NCI-H2196 (cell line): ENCODE data around the gene TYRO3.

Experiments
- DNase-seq: peaks from one replicate; lab custom pipeline; 2025; ENCODE audit not compliant: unreplicated experiment; lab: John Stamatoyannopoulos, UW

Gene TYRO3

DNA sequence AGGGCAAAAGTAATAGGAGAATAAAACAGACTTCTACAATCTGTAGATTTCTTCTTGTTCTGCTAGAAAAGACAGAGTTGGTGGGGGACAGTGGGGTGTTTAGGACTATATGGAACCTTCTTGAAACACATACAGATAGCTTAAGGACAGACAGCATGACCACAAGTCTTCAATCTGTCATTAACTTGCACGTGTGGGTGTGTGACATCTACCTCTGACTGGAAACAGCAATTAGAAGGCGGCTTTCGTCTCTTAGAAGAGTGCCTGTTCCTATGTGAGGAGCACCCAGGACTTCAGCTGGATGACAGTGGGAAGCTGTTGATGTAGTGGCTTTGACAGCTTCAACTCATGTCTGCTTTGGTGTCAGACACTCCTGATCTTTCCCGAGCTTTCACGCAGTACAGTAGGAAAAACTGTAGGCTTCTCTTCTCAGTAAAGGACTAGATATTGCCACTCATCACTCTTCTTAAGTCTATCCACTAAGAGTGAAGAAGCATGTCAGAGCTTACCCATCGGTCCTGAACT, 44.5 kb downstream of the TYRO3 start:
- no peak for DNase-seq

- peak; percentile 40 for DNase-seq
These were observed 45.2 kb downstream of the TYRO3 start for GRCh38 chr15:41603941-41604911.

DNA sequence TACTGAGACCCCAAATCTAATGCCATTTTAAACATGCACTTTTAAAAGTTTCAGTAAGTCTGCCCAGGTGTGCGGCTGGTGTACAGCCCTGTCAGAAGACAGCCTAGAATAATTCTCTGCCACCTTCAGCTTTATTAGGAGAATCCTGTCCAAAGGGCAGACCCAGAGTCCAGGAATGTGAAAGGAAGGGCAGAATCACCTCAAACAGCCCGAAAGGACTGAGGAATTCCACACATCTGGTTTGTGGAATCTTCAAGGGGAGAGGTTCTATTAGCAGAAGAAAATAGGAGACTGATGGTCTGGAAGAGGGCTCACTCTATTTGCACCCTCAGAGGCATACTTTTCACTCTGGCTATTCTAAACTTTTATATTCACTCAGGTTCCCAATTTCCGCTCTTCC, 46.6 kb downstream of the TYRO3 start:
- no peak for DNase-seq

GRCh38 chr15:41606997-41607396, 48.0 kb downstream of the TYRO3 start:
- no peak for DNase-seq

DNA sequence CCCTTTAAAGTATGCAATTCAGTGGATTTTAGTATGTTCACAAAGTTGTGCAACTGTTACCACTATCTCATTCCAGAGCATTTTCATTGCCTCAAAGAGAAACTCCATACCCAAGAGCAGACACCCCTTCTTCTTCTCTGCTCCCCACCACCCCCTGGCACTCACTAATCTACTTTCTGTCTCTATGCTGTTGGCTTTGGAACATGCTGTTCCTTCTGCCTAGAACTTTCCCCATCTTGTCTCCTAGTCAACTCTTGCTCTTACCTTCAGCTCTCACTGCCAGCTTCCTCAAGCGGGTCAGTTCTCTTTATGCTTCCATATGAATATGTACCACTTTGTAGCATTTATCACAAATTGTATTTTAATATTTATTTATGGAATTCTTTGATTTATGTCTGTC, 50.1 kb downstream of the TYRO3 start:
- no peak for DNase-seq

DNA sequence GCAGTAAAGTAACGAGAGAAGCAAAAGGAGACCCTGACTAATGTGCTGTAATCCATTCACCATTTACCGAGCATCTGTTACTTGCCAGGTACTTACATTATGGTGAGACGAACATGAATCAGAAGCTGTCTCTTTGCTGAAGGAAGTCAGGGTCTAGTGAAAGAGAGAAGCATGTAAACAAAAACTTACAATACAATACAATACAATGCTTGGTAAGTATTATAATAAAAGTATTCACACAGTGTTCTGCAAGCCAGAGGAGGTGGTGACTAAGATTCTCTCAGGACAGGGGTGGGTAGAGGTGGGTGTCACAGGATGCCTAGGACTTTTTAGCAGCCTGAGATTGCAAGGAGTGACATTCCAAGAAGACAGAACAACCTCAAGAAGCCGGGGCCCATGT, 51.0 kb downstream of the TYRO3 start:
- DNase-seq, result no peak

DNA sequence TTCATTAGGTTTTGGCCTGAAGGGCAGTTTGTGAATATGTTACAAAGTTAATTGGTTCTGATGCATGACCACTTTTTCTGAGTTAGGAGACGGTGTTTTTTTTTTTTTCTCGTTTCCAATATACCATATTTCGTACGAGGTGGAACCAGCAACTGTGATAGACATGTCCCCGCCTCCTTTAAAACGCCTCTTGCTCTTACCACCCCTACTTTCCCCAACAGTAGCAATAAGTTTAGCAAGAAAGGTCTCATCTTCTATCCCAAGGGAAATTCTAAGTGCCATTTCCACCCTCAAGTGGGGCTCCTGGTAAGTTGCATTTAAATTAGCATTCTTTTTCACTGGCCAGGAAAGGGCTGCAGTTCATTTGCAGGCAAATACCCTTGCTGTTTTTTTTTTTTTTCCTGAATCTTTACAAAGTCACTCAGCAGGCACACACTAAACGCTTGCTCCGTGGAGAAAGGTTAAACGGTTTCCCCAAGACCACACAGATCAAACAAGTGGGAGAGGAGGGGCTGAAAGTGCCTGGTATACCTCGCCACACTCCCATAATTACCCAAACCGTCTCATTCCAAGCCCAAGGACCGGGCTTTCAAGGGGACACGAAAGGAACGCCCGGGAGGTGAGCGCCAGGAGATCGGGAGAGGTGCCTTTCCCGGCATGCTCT, 61.7 kb downstream of the TYRO3 start:
- no peak for DNase-seq

DNA sequence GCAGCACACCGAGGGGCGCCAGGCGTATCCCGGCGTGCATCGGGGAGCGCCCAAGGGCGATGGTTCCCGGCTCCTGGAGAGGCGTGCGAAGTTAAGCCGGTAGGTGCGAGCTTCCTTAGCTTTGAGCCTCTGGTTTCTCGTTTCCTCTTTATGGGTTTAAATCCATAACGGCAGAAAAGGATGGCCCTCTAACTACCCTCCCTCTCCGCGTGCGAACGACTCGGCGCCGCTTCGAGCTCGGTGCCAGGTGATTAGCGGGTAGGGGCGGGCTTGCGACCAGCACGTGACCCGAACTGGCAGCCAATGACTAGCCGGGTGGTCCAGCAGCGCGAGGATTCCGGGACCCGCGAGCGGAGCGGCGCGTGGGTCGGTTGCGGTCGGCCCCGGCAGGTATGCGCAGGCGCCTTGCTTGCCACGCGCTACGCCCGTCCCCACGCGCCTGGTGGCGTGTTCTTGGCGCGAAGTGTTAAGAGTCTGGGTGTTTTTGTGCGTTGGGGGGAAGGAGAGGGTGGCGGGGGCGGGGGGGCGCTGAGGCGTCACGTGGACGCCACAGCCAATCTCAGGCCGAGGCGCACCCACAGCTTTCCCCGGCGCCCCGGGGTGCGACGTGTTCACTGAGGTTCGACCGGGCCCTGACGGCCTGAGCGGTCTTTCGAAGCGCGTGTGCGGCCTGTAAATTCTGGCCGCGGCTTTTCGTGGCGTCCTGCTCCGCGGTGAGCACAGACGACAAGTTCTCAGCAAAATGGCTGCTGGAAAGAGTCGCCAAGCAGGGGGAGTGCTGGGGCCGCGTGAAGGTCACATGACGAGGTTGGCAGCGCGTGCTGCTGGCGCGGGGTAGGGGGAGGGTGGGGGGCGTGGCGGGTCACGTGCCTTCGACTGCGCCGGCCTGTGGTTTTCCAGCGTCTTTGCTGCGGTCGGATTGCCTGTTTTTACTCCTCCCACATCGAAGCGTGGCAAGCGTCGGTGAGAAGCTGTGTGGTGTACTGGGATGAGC, 62.5 kb downstream of the TYRO3 start:
- peak; percentile 81 for DNase-seq

DNA sequence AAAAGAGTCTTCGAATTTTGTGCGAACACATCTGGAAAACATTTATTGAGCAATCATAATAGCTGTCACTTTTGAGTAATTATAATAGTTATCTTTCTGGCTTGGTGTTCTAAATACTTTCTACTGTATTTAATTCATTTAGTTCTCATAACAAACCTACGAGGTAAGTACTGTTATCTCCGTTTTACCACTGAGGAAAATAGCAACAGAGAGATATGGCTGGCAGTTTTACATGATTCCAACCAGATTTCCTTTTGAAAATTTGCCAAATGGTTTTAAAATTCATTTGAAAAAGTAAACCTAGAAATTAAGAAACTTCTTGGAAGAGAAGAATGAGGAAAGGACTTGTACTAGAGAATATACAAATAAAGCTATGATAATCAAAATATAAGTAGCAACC, 63.9 kb downstream of the TYRO3 start:
- DNase-seq, result no peak

DNA sequence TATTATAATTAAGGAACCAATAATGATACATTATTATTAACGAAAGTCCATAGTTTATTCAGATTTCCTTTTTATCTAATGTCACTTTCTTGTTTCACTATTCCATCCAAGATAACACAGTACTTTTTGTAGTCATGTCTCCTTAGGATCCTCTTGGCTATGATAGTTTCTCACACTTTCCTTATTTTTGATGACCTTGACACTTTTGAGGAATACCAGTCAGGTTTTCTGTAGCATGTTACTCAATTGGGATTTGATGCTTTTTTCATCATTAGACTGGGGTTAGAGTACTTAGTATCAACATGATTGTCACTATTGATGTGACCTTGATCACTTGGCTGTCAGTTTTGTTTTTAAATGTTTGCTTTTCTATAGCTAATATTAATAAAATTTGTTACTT, 68.2 kb downstream of the TYRO3 start:
- no peak for DNase-seq

DNA sequence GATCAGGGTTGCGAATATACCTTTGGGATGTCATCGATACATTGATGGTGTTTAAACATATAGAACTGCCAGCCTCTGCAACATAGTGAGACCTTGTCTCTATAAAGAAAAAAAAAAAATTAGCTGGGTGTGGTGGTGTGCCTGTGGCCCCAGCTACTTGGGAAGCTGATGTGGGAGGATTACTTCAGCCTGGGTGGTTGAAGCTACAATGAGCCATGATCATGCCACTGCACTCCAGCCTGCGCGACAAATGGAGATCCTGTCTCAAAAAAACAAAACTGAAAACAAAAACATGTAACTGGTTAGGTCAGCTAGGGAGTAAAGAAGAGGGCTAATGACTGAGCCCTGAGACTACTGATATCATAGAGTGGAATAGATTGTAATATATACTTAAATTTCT, 70.5 kb downstream of the TYRO3 start:
- no peak for DNase-seq

GRCh38 chr15:41629883-41630282, 70.9 kb downstream of the TYRO3 start:
- DNase-seq, result no peak

DNA sequence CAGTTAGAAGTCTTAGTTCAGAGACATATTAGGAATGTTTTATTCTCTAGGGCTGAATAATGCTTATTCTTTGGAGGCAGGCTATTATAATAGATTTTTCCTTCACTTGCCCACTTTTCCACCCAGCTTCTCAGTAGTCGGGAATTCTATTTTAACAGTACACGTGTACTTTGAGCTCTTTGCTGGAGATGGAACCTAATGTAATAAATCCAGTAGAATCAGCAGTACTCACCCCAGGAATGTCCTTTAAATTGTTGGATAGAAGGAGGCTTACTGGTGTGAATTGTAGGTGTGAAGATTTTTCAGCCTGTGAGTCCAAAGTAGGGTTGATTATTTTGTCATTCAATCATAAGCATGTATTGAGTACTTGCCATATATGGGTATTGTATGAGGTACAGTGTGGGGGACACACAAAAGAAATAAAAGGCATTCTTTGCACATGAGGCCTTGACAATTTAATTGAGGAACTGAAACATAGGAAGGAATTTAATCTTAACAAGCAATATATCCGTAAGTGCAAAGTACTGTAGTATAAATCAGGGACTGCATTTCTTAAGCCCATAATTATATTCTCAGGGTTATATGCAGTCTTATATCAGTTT, 71.7 kb downstream of the TYRO3 start:
- no peak for DNase-seq

DNA sequence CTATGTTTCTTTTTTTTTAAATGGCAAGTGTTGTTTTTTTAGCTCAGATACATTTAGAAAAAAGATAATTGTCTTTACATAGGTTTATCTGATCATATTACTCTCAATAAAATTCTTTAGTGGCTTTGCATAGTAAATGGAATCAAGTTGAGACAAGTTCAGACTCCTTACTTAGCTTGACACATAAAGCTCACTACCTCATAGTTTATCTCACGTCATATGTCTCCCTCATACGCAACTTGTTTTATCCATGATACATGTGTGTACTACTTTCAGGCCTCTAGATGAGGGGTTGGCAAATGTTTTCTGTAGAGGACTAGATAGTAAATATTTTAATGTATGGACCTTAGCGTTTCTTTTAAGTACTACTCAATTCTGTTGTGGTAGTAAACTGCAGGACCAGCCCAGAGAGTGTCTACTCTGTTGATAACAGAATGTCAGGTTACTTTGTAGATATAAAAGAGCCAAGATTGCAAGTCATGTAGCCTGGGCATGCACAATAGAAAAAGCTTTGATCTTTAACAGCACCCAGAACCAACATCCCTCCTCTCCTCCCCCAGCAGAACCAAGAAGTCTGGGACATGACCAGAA, 73.0 kb downstream of the TYRO3 start:
- no peak for DNase-seq
